A549 treated with CORT108297 at 1 μM for 4 hours (cell line): ENCODE measurements around the gene POLR2A. TPM values are rescaled to one million over a fixed set of nuclear protein-coding genes. Genes with fewer than 3 reads are reported as not detected.

Experiments
- total RNA-seq: library from RNA; stranded (reverse); fragments of 200-300 nt; extraction: Qiagen RNA extraction; gene quantifications from 5 replicates; pipeline ENCODE4 v1.2.3, GENCODE V29; 2022

POLR2A gene
- total RNA-seq, result 65.7 to 84.9 TPM (median 82.6 TPM) in 5 replicates

DNA sequence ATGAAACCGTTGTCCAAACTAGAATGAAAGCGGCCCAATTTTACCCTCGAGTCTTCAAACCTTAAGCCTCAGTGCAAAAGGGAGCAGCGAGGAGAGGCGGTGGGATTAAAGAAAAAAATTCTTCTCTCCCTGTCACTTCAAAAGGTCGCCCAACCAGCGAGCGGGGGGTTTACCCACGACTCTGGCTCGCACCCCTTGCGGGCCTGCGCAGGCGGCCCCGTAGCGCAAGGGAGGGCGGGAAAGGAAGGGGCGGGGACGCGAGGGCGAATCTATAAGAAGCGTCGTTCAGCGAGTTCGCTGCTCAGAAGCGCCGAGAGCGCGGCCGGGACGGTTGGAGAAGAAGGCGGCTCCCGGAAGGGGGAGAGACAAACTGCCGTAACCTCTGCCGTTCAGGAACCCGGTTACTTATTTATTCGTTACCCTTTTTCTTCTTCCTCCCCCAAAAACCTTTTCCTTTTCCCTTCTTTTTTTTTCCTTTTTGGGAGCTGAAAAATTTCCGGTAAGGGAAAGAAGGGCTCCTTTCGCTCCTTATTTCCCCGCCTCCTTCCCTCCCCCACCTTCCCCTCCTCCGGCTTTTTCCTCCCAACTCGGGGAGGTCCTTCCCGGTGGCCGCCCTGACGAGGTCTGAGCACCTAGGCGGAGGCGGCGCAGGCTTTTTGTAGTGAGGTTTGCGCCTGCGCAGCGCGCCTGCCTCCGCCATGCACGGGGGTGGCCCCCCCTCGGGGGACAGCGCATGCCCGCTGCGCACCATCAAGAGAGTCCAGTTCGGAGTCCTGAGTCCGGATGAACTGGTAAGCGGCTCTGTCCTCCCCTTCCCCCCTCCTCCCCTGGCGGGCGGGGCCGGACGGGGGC, at the start of gene POLR2A:
Gene POLR2A (plus strand): TSS at position 300 of the 852 bp plus-strand sequence.

DNA sequence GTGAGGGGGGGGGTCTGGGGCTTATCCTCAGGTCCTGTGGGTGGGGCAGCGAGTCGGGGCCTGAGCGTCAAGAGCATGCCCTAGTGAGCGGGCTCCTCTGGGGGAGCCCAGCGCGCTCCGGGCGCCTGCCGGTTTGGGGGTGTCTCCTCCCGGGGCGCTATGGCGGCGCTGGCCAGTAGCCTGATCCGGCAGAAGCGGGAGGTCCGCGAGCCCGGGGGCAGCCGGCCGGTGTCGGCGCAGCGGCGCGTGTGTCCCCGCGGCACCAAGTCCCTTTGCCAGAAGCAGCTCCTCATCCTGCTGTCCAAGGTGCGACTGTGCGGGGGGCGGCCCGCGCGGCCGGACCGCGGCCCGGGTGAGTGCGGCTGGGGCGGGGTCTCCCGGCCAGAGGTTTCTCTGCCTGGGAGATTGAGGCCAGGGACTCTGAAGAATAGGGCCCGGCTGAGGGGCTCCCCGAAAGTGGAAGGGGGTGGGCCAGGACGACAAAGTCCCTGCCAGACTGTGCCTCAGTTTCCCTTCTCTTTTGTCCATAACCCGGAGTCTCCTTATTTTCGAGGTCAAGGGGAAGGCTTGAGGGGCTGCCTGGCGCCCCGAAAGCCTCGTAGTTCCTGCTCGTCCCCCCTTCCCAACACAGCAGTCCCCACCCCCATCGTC, 44.6 kb upstream of the POLR2A start, which contains the start of gene FGF11:
Gene FGF11 (plus strand): TSS at position 51 of the 651 bp plus-strand sequence. CDS start 109 bp downstream, at position 160.

DNA sequence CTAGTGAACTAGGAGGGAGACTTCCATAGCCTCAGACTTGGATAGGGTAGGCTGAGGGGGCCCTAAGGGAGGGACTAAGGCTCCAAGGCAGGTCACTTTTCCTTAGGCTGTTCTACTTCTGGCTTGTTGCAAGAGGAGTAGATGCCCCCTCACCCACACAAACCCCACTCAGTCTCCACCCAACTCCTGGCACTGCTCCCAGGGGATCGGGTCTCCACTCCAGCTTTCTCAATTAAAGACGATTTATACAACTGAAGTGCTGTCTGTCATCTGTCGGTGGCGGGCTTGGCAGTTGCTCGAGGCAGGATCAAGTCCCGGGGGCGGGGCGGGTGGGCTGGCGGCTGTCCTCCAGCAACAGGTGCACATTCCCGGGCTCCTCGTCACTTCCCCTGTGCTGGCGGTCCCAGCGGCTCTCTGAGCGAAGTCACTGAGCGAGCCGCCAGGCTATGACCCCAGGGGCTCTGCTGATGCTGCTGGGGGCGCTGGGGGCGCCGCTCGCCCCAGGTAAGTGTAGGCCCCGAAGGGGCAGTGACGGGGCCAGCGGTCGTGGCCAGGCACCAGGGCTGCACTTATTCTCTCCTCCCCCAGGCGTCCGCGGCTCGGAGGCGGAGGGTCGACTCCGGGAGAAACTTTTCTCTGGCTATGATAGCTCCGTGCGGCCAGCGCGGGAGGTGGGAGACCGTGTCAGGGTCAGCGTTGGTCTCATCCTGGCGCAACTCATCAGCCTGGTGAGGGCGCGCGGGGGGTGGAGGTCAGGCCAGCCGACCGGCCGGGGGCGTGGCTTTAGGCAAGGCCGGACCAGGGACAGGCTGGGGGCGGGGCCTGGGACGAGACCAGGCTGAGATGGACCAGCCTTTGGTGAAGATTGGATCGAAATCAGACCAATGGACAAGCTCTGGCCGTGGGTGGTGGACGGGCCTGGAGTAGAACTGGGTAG, 39.2 kb upstream of the POLR2A start, which contains the start of gene CHRNB1:
Gene CHRNB1 (plus strand): TSS at position 380 of the 937 bp plus-strand sequence. CDS start 67 bp downstream, at position 447.

DNA sequence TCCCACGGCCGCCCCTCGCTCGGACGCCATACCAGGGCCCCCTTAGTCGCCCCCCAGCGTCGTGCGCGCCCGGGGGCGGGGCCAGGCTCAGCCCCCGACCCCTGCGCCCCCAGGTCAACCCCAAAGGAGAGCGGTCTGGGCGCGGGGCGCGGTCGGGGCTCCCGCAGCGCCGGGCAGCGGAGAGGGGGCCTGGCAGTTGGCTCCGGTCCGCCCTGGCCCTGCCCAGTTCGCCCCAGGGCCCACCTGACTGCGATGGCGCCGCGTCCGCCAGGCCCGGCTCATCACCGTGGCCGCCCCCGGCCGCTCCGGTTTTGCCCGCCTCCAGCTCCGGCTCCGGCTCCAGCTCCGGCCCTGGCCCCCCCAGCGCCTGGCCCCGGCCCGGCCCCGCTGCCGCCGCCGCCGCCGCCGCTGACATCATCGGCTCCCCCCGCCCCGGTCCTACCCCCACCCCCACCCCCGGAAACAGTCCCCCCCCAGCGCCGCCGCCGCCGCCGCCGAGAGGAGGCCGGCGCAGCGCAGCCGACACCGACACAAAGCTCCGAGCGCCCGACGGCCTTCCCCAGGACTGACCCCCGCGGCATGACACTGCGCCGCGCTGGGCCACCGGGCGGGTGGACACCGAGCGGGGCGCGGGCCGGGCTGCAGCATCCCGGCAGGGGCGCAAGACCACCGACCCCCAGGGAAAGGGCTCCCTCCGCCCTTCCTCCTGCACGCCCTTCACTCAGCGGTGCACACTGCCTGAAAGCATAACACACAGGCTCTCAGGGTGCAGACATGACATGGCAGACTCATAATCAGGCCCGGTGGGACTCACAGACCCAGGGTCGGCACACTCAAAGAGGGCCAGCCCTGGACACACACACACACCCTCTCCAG, 4.7 kb upstream of the POLR2A start, which contains the start of gene ZBTB4:
Gene ZBTB4 (minus strand): TSS at position 419 of the 876 bp plus-strand sequence. CDS start 12,830 bp downstream, outside the sequence.

DNA sequence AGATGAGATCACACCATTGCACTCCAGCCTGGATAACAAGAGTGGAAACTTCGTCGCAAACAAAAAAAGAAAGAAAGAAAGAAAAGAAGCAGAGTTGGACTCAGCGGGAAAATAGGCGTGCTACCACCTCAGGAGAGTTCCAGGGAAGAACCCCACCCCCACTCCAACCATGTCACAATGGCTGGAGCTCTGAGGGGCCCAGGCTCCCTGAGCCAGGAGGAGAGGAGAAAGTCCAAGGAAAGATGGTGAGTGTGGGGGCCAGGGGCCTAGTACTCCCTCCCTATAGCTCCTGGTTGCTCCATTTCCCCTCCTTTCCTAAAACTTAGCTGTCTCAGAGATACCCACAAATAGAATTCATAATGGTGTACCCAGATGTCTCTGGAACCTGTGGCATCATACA, 2.9 kb upstream of the POLR2A start, which contains the start of gene SLC35G6:
Gene SLC35G6 (plus strand): TSS at position 172 of the 400 bp plus-strand sequence. CDS start 71 bp downstream, at position 243.

DNA sequence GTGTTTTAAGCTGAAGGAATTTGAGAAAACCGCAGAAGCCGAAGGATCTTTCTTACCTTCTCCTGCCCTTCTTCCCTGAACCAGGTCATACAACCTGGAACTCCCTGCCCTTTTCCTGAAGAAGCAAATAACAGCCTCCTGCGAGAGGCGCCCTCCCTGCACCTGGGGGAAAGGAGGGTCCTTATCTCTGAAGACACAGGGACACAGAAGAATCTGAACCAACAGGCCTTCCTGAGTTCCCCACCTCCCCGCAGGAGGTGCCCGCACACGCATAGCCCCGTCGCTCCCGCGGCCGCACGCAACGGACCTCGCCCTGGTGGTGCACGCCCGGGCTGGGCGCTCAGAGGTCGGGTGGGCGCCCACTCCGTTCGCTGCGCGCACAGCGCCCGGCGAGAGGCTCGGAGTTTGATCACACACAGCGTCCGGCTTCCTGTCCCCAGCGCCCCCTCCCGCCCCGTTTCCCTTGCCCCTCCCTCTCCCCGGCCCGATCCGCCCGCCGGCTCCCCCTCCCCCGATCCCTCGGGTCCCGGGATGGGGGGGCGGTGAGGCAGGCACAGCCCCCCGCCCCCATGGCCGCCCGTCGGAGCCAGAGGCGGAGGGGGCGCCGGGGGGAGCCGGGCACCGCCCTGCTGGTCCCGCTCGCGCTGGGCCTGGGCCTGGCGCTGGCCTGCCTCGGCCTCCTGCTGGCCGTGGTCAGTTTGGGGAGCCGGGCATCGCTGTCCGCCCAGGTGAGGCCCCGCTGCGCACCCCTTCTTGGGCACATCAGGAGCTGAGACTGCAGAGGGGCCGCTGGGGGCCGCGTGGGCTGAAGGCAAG, 64.6 kb downstream of the POLR2A start, which contains the start of gene TNFSF12:
Gene TNFSF12 (plus strand): TSS at position 474 of the 816 bp plus-strand sequence. CDS start 96 bp downstream, at position 570.

Other genes with a start within 250 kb of the POLR2A start
- gene DVL2, start 249.8 kb upstream of the POLR2A start, total RNA-seq, result 30.7 to 43.1 TPM (median 40.7 TPM) in 5 replicates
- gene PHF23, start 244.9 kb upstream of the POLR2A start, total RNA-seq, result 82.4 to 100 TPM (median 91.5 TPM) in 5 replicates
- gene GABARAP, start 241.9 kb upstream of the POLR2A start, total RNA-seq, result 645 to 806 TPM (median 682 TPM) in 5 replicates
- 221 to 239 TPM (median 226 TPM) in 5 replicates for gene CTDNEP1, start 232.6 kb upstream of the POLR2A start, total RNA-seq
- gene ELP5, start 232.2 kb upstream of the POLR2A start, total RNA-seq, result 121 to 141 TPM (median 127 TPM) in 5 replicates
- gene CLDN7, start 221.9 kb upstream of the POLR2A start, total RNA-seq, result 0.84 to 1.2 TPM (median 0.97 TPM) in 5 replicates
- 0.15 to 0.27 TPM (median 0.26 TPM) in 5 replicates for gene SLC2A4, start 202.6 kb upstream of the POLR2A start, total RNA-seq
- 0.53 to 0.69 TPM (median 0.59 TPM) in 5 replicates for gene YBX2, start 189.7 kb upstream of the POLR2A start, total RNA-seq
- gene EIF5A, start 176.7 kb upstream of the POLR2A start, total RNA-seq, result 1,648 to 1,788 TPM (median 1,697 TPM) in 5 replicates
- gene GPS2, start 169.0 kb upstream of the POLR2A start, total RNA-seq, result 88.2 to 105 TPM (median 103 TPM) in 5 replicates
- 22.9 to 38.3 TPM (median 34.9 TPM) in 5 replicates for gene NEURL4, start 155.0 kb upstream of the POLR2A start, total RNA-seq
- 0.48 to 5.1 TPM (median 4.2 TPM) in 5 replicates for gene ACAP1, start 147.8 kb upstream of the POLR2A start, total RNA-seq
- gene KCTD11, start 132.2 kb upstream of the POLR2A start, total RNA-seq, result 11.8 to 15.9 TPM (median 13.7 TPM) in 5 replicates
- gene TMEM95, start 129.2 kb upstream of the POLR2A start, total RNA-seq, result not detected in 5 replicates
- gene TNK1, start 103.3 kb upstream of the POLR2A start, total RNA-seq, result 1.3 to 2.0 TPM (median 1.7 TPM) in 5 replicates
- 37.4 to 45.9 TPM (median 43.5 TPM) in 5 replicates for gene PLSCR3, start 89.8 kb upstream of the POLR2A start, total RNA-seq
- gene TMEM256, start 80.3 kb upstream of the POLR2A start, total RNA-seq, result 177 to 231 TPM (median 209 TPM) in 5 replicates
- gene NLGN2, start 76.5 kb upstream of the POLR2A start, total RNA-seq, result 12.1 to 21.2 TPM (median 19.3 TPM) in 5 replicates
- 0.13 TPM in 1 of 5 replicates, not detected in the others for gene SPEM1, start 64.0 kb upstream of the POLR2A start, total RNA-seq
- 0.05 to 0.10 TPM (median 0.08 TPM) in 4 of 5 replicates, not detected in the other for gene SPEM2, start 58.8 kb upstream of the POLR2A start, total RNA-seq
- gene SPEM3, start 55.5 kb upstream of the POLR2A start, total RNA-seq, result 0.04 to 0.06 TPM in 2 of 5 replicates, not detected in the others
- gene TMEM102, start 48.9 kb upstream of the POLR2A start, total RNA-seq, result 11.2 to 15.4 TPM (median 13.9 TPM) in 5 replicates
- 0.92 to 1.6 TPM (median 1.4 TPM) in 5 replicates for gene FGF11, start 44.9 kb upstream of the POLR2A start, total RNA-seq
- 5.2 to 9.8 TPM (median 8.8 TPM) in 5 replicates for gene CHRNB1, start 39.3 kb upstream of the POLR2A start, total RNA-seq
- 19.8 to 26.8 TPM (median 24.2 TPM) in 5 replicates for gene ZBTB4, start 4.7 kb upstream of the POLR2A start, total RNA-seq
- gene SLC35G6, start 2.9 kb upstream of the POLR2A start, total RNA-seq, result not detected in 5 replicates
- 9.8 to 14.0 TPM (median 12.8 TPM) in 5 replicates for gene TNFSF12, start 64.7 kb downstream of the POLR2A start, total RNA-seq
- 0.61 to 0.79 TPM (median 0.68 TPM) in 5 replicates for gene TNFSF13, start 74.4 kb downstream of the POLR2A start, total RNA-seq
- gene SENP3, start 77.6 kb downstream of the POLR2A start, total RNA-seq, result 97.6 to 109 TPM (median 105 TPM) in 5 replicates
- 30.8 to 38.1 TPM (median 35.8 TPM) in 5 replicates for gene CD68, start 95.3 kb downstream of the POLR2A start, total RNA-seq
- gene MPDU1, start 99.5 kb downstream of the POLR2A start, total RNA-seq, result 112 to 141 TPM (median 120 TPM) in 5 replicates
- 0.33 to 0.44 TPM (median 0.41 TPM) in 4 of 5 replicates, not detected in the other for gene SOX15, start 105.7 kb downstream of the POLR2A start, total RNA-seq
- 51.9 to 64.2 TPM (median 60.4 TPM) in 5 replicates for gene FXR2, start 130.5 kb downstream of the POLR2A start, total RNA-seq
- 64.3 to 90.5 TPM (median 85.4 TPM) in 5 replicates for gene SAT2, start 143.5 kb downstream of the POLR2A start, total RNA-seq
- gene SHBG, start 145.8 kb downstream of the POLR2A start, total RNA-seq, result 0.35 to 1.0 TPM (median 0.66 TPM) in 5 replicates
- gene ATP1B2, start 166.6 kb downstream of the POLR2A start, total RNA-seq, result 0.14 to 0.40 TPM (median 0.21 TPM) in 5 replicates
- gene TP53, start 203.1 kb downstream of the POLR2A start, total RNA-seq, result 49.0 to 53.9 TPM (median 51.0 TPM) in 5 replicates
- gene WRAP53, start 204.1 kb downstream of the POLR2A start, total RNA-seq, result 33.2 to 50.4 TPM (median 45.9 TPM) in 5 replicates
- gene EFNB3, start 220.8 kb downstream of the POLR2A start, total RNA-seq, result 1.1 to 1.6 TPM (median 1.5 TPM) in 5 replicates
- 0.01 to 0.05 TPM (median 0.01 TPM) in 3 of 5 replicates, not detected in the others for gene DNAH2, start 233.4 kb downstream of the POLR2A start, total RNA-seq